ENCODE results near the gene STYX. TPM values are rescaled to one million over a fixed set of nuclear protein-coding genes. Genes with fewer than 3 reads are reported as not detected.
"Not testable (repeated sequence)": the region's sequence is repeated elsewhere in the genome, so short reads cannot be mapped to it uniquely, and the experiment has no call there.

The STYX gene
- polyA plus RNA-seq, 4 donors = 14.7 to 17.4 (median 16.0) TPM

DNA sequence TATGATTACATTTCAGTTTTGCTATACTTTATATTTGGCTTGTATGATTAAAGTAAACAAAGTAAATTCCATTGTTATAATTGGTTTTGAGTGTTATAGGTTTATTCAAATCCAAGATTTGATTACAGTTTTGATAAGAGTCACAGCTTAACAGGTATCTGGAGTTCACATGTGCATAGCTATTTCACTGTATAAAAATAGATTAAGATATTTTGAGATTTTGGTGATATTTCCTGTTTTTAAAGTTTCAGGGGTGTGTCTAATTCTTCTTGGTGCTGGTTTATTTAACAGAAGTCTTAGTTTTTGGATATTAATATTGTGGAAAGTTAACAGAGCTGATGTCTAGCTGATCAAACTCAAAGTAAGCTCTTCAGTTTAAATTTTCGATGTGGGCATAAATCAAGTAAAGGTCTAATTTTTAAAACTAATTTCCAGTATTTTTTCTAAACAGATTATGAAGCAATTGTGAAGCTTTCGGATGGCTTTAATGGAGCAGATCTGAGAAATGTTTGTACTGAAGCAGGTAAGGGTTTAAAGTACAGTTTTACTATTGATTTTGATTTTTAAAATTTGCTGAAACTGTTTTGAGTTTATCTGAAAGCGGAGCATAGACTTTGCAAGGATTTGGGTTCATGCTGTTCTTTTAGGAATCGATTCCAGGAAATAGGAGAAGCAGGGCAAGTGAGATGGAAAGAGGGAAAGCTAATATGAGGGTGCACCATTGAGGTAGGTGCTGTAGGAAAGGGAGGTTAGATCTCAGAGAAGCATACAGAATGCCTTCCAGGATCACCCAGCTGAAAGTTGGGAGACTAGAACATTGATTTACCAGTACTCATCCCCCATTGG is 6.2 kb upstream of the STYX start:
- DNase-seq (ENCODE audit: low read depth in 4 of 4, low spot score in 2 of 4) = no peak

DNA sequence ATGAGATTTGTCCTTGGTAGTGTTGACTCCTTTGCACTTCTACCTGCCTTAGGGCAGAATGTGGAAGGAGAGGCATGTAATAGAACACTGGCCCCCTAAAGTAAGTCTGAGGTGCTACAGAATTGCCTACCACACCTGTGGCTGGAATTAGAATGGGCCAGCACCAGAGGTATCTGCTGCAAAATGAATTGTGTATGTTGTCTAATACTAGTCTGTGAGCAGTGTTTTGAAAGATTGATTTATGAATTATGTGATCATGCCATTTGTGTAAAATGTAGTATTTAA is 5.7 kb upstream of the STYX start:
- no peak for DNase-seq (ENCODE audit: low read depth in 4 of 4, low spot score in 2 of 4)

- not testable (repeated sequence) for DNase-seq (ENCODE audit: low read depth in 4 of 4, low spot score in 2 of 4)
Measured at GRCh38 chr14:52727509-52727908, 2.5 kb upstream of the STYX start.

GRCh38 chr14:52729035-52729434 is 931 bp upstream of the STYX start:
- not testable (repeated sequence) for DNase-seq (ENCODE audit: low read depth in 4 of 4, low spot score in 2 of 4)

- no peak for DNase-seq (ENCODE audit: low read depth in 4 of 4, low spot score in 2 of 4)
Measured at GRCh38 chr14:52729585-52729924, 411 bp upstream of the STYX start.

GRCh38 chr14:52730709-52731111 is 744 bp downstream of the STYX start:
- DNase-seq (ENCODE audit: low read depth in 4 of 4, low spot score in 2 of 4) = peak in 1 of 4 donors; percentile 24

GRCh38 chr14:52733824-52734223 is 3.9 kb downstream of the STYX start:
- no peak for DNase-seq (ENCODE audit: low read depth in 4 of 4, low spot score in 2 of 4)

DNA sequence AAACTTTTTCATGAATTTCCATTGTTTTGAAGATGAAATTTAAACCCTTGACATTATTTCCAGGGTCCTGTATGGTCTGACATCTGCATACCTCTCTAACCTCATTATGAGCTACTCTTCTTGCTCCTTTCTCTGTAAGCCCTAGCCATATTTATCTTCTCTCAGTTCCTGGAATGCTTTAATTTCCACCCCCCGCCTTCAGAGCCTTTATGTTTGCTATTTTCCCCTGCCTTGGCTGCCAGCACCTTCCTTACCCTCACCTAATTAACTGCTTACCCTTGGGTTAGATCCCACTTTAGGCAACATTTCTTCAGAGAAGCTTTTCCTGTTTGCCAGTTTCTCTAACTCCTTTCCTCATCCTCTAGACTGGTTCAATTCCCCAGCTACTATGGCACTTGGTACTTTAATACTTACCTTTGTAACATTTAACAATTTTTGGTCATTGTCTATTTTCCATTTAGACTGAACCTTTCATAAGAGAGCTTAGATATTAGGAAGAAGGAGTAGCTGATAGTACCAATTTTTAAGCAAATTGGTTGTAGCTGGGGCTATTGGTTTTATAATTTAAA is 6.0 kb downstream of the STYX start:
- DNase-seq (ENCODE audit: low read depth in 4 of 4, low spot score in 2 of 4) = no peak

GRCh38 chr14:52738409-52738808 is 8.4 kb downstream of the STYX start:
- no peak for DNase-seq (ENCODE audit: low read depth in 4 of 4, low spot score in 2 of 4)

DNA sequence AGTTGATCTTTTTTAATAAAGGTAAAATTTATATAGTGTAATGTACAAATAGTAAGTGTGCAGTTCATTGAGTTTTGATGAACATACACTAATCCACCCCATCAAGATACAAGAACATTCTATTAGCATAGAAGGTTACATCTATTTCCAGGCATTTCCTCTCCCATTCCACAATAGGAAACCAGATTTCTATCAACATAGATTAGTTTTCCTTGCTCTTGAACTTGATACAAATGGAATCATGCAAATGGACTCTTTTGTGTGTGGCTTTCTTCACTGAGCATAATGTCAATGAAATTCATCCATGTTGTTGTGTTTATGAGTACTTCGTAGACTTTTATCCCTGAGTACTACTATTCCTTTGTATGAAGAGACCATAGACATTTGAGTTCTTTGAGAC is 10.8 kb downstream of the STYX start:
- DNase-seq (ENCODE audit: low read depth in 4 of 4, low spot score in 2 of 4) = no peak

- DNase-seq (ENCODE audit: low read depth in 4 of 4, low spot score in 2 of 4) = no peak
Measured at GRCh38 chr14:52741865-52742264, 11.9 kb downstream of the STYX start.

DNA sequence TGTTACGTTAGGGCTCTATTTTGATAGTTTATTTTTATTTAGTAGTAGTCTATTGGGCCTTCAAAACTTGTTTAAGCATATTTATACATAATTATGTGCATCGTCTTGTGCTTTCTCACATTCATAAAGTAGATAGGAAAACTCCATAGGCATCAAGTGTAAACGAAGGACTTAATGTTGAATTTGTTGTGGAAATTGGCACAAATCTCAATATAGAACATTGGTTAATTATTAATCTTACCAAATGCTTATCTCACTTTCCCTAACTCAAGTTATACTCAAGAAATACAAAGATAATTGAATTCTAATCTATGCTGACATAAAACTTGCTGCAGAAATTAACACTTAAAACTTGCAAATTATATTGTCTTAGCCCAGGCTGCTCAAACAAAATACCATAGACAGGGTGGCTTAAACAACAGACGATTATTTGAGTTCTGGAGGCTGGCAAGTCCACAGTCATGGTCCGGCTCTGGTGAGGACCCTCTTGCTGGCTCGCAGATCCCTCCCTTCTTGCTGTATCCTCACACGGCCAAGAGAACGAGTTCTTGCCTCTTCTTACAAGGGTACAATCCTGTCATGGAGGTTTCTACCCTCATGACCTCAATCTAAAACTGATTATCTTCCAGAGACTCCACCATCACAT is 18.8 kb downstream of the STYX start:
- DNase-seq (ENCODE audit: low read depth in 4 of 4, low spot score in 2 of 4) = no peak

GRCh38 chr14:52755607-52756316 is 25.8 kb downstream of the STYX start:
- DNase-seq (ENCODE audit: low read depth in 4 of 4, low spot score in 2 of 4) = no peak

DNA sequence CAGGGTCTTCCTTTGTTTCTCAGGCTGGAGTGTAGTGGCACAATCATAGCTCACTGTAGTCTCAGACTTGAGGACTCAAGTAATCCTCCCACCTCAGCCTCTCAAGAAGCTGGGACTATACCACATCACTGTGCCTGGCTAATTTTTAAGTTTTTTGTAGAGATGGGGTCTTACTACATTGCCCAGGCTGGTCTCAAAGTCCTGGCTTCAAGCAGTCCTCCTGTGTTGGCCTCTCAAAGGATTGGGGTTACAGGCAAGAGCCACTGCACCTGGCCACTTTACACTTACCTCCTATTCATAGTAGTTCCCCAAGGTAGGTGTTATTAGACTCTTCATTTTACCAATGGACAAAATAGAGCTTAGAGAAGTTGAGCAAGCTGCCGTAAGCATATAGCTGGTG is 29.2 kb downstream of the STYX start:
- no peak for DNase-seq (ENCODE audit: low read depth in 4 of 4, low spot score in 2 of 4)

DNA sequence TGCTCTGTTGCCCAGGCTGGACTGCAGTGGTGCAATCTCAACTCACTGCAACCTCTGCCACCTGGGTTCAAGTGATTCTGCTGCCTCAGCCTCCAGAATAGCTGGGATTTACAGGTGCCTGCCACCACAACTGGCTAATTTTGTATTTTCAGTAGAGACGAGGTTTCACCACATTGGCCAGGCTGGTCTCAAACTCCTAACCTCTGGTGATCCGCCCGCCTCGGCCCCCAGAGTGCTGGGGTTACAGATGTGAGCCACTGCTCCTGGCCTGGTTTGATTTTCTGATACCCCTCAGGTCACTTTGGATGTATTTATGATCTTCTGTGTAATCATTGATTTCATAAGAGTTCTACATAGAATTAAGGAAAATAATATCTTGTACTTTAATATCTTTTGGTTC is 33.0 kb downstream of the STYX start:
- not testable (repeated sequence) for DNase-seq (ENCODE audit: low read depth in 4 of 4, low spot score in 2 of 4)

DNA sequence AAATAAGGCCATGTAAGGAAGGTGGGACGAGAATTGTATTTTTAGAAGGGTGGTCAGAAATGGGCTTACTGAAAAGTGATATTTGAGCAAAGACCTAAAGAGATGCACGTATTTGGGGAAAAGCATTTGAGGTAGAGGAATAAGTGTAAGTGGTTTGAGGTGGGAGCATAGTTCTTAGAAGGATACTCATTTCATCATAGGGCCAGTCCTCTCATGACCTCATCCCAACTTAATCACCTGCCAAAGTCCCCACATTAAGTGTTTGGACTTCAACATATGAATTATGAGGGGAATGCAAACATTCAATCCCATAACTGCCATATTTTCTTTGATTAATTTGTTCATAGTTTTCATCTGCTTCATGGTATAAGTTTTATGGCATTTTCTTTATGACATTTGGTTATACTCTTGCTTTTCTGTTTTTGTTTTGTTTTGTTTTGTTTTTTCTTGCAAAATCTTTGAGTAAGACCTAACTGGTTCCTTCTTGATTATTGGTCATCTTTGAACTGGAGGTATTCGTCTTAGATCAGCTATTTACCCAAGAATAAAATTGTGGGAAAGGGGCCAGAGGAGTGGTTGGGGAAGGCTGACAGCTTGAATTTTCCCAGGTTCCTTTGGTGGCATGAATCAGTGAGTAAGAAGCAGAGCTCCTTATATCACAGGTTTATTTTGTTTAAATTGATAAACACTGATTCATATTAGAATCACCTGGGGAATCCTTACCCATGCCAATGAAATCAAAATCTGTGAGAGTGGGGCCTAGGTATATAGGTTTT is 37.3 kb downstream of the STYX start:
- no peak for DNase-seq (ENCODE audit: low read depth in 4 of 4, low spot score in 2 of 4)

DNA sequence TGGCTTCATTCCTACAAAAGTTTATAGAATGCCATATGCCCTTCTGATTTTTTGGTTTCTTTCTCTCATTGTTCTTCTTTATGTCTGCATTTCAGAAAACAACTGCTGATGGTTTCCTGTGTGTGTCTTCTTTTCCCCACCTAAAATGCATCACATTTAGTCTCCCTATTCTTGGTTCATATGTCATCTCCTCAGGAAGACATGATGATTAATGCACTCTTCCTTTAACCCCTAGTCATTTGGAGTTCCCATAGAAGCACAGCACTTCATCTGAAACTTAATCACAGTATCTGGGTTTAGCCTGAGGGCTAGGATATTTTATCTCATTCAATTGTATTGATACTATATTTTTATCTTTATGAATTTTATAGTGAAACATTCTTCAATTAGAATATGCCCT is 39.9 kb downstream of the STYX start:
- DNase-seq (ENCODE audit: low read depth in 4 of 4, low spot score in 2 of 4) = no peak

GRCh38 chr14:52776816-52777215 is 46.9 kb downstream of the STYX start:
- DNase-seq (ENCODE audit: low read depth in 4 of 4, low spot score in 2 of 4) = no peak

- DNase-seq (ENCODE audit: low read depth in 4 of 4, low spot score in 2 of 4) = no peak
Measured at GRCh38 chr14:52778702-52779101, 48.7 kb downstream of the STYX start.

DNA sequence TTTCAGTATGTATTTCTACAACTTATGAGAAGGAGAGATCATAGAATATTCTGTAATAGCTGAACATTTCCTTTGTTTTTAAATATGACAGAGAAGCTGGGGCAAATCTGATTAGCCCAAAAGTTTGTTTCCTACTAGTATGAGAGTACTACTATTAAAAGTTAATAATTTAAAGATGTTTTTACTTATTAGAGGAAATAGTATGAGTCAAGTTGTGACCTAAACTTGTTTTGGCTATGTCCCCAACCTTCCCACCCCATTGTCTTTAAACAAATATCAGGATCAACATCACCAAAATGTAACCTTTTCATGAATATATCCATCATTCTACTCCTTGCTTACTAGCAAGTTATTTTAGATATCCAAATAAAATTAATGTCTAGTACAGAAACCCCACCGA is 50.9 kb downstream of the STYX start:
- DNase-seq (ENCODE audit: low read depth in 4 of 4, low spot score in 2 of 4) = no peak

DNA sequence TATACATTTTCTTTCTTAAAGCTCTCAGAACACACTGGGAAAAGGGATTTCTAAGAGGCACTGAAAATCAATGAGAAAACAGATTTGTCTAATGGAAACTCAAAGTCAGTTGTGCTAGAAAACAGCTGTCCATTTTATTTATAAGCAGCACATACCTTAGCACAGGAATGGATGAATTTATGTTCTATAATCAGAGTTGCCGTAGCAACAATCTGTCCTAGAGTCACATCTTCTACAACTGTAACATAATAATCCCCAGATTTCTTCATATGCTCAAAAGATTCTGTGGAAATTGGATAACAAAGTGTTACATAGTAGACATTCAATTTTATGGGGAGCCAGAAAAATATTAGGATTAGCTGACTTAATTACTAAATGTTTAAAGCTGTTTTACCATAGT is 51.7 kb downstream of the STYX start:
- no peak for DNase-seq (ENCODE audit: low read depth in 4 of 4, low spot score in 2 of 4)
